Measurements from ENCODE around the gene EGLN1.

The EGLN1 gene

GRCh38 chr1:231467986-231468385 lies 45.9 kb upstream of the EGLN1 start:
- ChIA-PET CTCF (interaction anchor here (1.6 kb wide), 1 partner anchor 9 kb away, joined by 3 read pairs; no protein-coding TSS in a partner anchor), POLR2A (no interaction called here)
- H3K4me1 ChIP-seq (ENCODE audit: control insufficient read depth, insufficient read depth, low read length), result no peaks in the 10 kb centered on the region
- no peak overlapping the region for H3K27ac ChIP-seq (ENCODE audit: extremely low read depth, low read depth, low read length)
- H3K4me3 ChIP-seq (ENCODE audit: low read depth, low read length), result no peak overlapping the region
- no peak for TF ChIP-seq GLIS2 (tag by site-specific recombination; IDR thresholded peaks at IDR 0.05)
- no peak for TF ChIP-seq ZIC2 (tag by site-specific recombination; IDR thresholded peaks at IDR 0.05)
- no peak for TF ChIP-seq ZBTB8A (tag by site-specific recombination; IDR thresholded peaks at IDR 0.05)
- TF ChIP-seq ZEB2 (tag by site-specific recombination; IDR thresholded peaks at IDR 0.05), result no peak
- TF ChIP-seq PRDM1 (tag by site-specific recombination; IDR thresholded peaks at IDR 0.05), result no peak
- no peak for TF ChIP-seq ZNF175 (tag by site-specific recombination; IDR thresholded peaks at IDR 0.05)
- TF ChIP-seq INSM2 (tag by site-specific recombination; IDR thresholded peaks at IDR 0.05), result no peak
- no peak for TF ChIP-seq ZNF768 (tag by site-specific recombination; IDR thresholded peaks at IDR 0.05)
- no peak for TF ChIP-seq ZBTB6 (tag by site-specific recombination; IDR thresholded peaks at IDR 0.05)
- H3K9me3 ChIP-seq (ENCODE audit: control insufficient read depth, insufficient read depth, low read depth, low read length), result no peaks in the 10 kb centered on the region; the same call in 1 of the 2 replicates
- H3K36me3 ChIP-seq (ENCODE audit: control insufficient read depth in 2 of 2, insufficient read depth in 1 of 2, low read length in 2 of 2), result no peaks in the 10 kb centered on the region

GRCh38 chr1:231465051-231465450 lies 43.0 kb upstream of the EGLN1 start:
- Histone ChIP-seq H3K4me1 (ENCODE audit: control insufficient read depth, insufficient read depth, low read length) (no peaks in the 10 kb centered on the region), H3K9me3 (ENCODE audit: control insufficient read depth, insufficient read depth, low read depth, low read length) (no peaks in the 10 kb centered on the region; the same call in 1 of the 2 replicates), H3K36me3 (ENCODE audit: control insufficient read depth in 2 of 2, insufficient read depth in 1 of 2, low read length in 2 of 2) (no peaks in the 10 kb centered on the region), H3K4me3 (ENCODE audit: low read depth, low read length) (no peak overlapping the region), H3K27ac (ENCODE audit: extremely low read depth, low read depth, low read length) (no peak overlapping the region)
- POLR2A ChIA-PET, result no interaction called here
- no peak for TF ChIP-seq ZNF248 (tag by site-specific recombination; IDR thresholded peaks at IDR 0.05)
- no peak for TF ChIP-seq ZNF624 (tag by site-specific recombination; IDR thresholded peaks at IDR 0.05)
- CTCF ChIA-PET, result interaction anchor here (0.7 kb wide), 1 partner anchor 39 kb away, joined by 3 read pairs; no protein-coding TSS in a partner anchor

DNA sequence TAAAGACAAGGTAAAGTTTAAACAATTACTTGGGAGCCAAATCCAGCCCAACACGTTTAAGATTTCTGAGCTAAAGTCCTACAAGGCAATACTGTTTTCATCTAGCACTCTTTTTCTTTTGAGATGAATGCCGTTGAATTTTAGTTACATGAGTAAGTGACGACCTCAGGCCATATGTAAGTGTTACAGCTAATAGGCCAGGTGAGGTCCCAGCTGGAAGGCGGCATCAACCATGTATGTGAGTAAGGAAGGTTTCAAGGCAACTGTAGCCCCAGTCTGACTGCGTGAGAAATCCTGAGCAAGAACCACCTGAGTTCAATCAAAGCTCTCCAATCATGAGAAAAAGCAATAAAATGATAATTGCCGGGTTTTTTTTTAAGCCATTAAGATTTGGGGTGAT lies 41.5 kb upstream of the EGLN1 start:
- TF ChIP-seq ZNF837 (tag by site-specific recombination; IDR thresholded peaks at IDR 0.05) (no peak), ZNF266 (tag by site-specific recombination; IDR thresholded peaks at IDR 0.05; ENCODE audit: low read depth) (no peak), ZFP69B (tag by site-specific recombination; IDR thresholded peaks at IDR 0.05) (no peak), ZNF701 (tag by site-specific recombination; IDR thresholded peaks at IDR 0.05) (no peak), ZNF610 (tag by site-specific recombination; IDR thresholded peaks at IDR 0.05; ENCODE audit: borderline replicate concordance) (no peak)
- Histone ChIP-seq H3K36me3 (ENCODE audit: control insufficient read depth in 2 of 2, insufficient read depth in 1 of 2, low read length in 2 of 2) (no peaks in the 10 kb centered on the region), H3K9me3 (ENCODE audit: control insufficient read depth, insufficient read depth, low read depth, low read length) (no peaks in the 10 kb centered on the region; the same call in 1 of the 2 replicates), H3K4me3 (ENCODE audit: low read depth, low read length) (no peak overlapping the region), H3K27ac (ENCODE audit: extremely low read depth, low read depth, low read length) (no peak overlapping the region), H3K4me1 (ENCODE audit: control insufficient read depth, insufficient read depth, low read length) (no peaks in the 10 kb centered on the region)
- POLR2A ChIA-PET, result no interaction called here
- CTCF ChIA-PET, result interaction anchor here (1.4 kb wide), 1 partner anchor 127 kb away, joined by 5 read pairs; no protein-coding TSS in a partner anchor

- Histone ChIP-seq H3K27ac (ENCODE audit: extremely low read depth, low read depth, low read length) (no peak overlapping the region), H3K9me3 (ENCODE audit: control insufficient read depth, insufficient read depth, low read depth, low read length) (no peaks in the 10 kb centered on the region; the same call in 1 of the 2 replicates), H3K36me3 (ENCODE audit: control insufficient read depth in 2 of 2, insufficient read depth in 1 of 2, low read length in 2 of 2) (no peaks in the 10 kb centered on the region), H3K4me3 (ENCODE audit: low read depth, low read length) (no peak overlapping the region), H3K4me1 (ENCODE audit: control insufficient read depth, insufficient read depth, low read length) (no peaks in the 10 kb centered on the region)
- CTCF ChIA-PET, result interaction anchor here (1.0 kb wide), 1 partner anchor 20 kb away, joined by 3 read pairs; no protein-coding TSS in a partner anchor
- POLR2A ChIA-PET, result no interaction called here
- TF ChIP-seq ZSCAN16 (tag by site-specific recombination; IDR thresholded peaks at IDR 0.05) (no peak), ZNF202 (tag by site-specific recombination; IDR thresholded peaks at IDR 0.05; ENCODE audit: borderline replicate concordance) (no peak), REST (tag by site-specific recombination; IDR thresholded peaks at IDR 0.05) (no peak), ZNF660 (tag by site-specific recombination; IDR thresholded peaks at IDR 0.05) (no peak), ZIC2 (tag by site-specific recombination; IDR thresholded peaks at IDR 0.05) (no peak), ZNF654 (tag by site-specific recombination; IDR thresholded peaks at IDR 0.05; ENCODE audit: low read depth) (no peak), ZNF707 (tag by site-specific recombination; IDR thresholded peaks at IDR 0.05) (no peak), ZNF248 (tag by site-specific recombination; IDR thresholded peaks at IDR 0.05) (no peak)
Observed at GRCh38 chr1:231460614-231461013, 38.5 kb upstream of the EGLN1 start.
